HEK293 (cell line): ENCODE results near the gene ABL2.

Source experiments
- ZNF121 ChIP-seq: fragments of 450-650 bp; formaldehyde crosslinking; IDR thresholded peaks from 2 replicates; pipeline ENCODE4 v1.5.1; 2016; ENCODE audit warnings: missing biosample characterization, missing genetic modification characterization
- ZNF274 ChIP-seq, 2 experiments: fragments of 200-500 bp in 1 of 2; fragments of 450-650 bp in 1 of 2; sonication (Bioruptor generic) in 1 of 2; formaldehyde crosslinking in 1 of 2; IDR thresholded peaks; 2 replicates each; pipeline versions ENCODE4 v1.5.1 to v1.6.1; 2014 to 2016; ENCODE audit warnings: borderline replicate concordance in 1 of 2, inconsistent platforms in 1 of 2, low read length in 1 of 2, missing biosample characterization in 1 of 2, missing genetic modification characterization in 1 of 2
- ZNF776 ChIP-seq: fragments of 450-650 bp; formaldehyde crosslinking; IDR thresholded peaks from 2 replicates; pipeline ENCODE4 v1.5.0; 2017; ENCODE audit warnings: missing biosample characterization, missing genetic modification characterization, borderline replicate concordance
- ZNF791 ChIP-seq: fragments of 450-650 bp; formaldehyde crosslinking; IDR thresholded peaks from 2 replicates; pipeline ENCODE4 v1.5.1; 2016; ENCODE audit warnings: missing biosample characterization, missing genetic modification characterization
- TF ChIP-seq, protein P1 (sequence below): fragments of 450-650 bp; formaldehyde crosslinking; IDR thresholded peaks from 2 replicates; pipeline ENCODE4 v1.5.1; 2016; ENCODE audit warnings: missing biosample characterization, missing genetic modification characterization

GRCh38 chr1:179107706-179108629 is 121.5 kb downstream of the ABL2 start:
- no peak for TF ChIP-seq ZNF776 (tag by site-specific recombination)
- TF ChIP-seq, protein P1, sequence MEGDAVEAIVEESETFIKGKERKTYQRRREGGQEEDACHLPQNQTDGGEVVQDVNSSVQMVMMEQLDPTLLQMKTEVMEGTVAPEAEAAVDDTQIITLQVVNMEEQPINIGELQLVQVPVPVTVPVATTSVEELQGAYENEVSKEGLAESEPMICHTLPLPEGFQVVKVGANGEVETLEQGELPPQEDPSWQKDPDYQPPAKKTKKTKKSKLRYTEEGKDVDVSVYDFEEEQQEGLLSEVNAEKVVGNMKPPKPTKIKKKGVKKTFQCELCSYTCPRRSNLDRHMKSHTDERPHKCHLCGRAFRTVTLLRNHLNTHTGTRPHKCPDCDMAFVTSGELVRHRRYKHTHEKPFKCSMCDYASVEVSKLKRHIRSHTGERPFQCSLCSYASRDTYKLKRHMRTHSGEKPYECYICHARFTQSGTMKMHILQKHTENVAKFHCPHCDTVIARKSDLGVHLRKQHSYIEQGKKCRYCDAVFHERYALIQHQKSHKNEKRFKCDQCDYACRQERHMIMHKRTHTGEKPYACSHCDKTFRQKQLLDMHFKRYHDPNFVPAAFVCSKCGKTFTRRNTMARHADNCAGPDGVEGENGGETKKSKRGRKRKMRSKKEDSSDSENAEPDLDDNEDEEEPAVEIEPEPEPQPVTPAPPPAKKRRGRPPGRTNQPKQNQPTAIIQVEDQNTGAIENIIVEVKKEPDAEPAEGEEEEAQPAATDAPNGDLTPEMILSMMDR (tag by site-specific recombination): no peak
- no peak for TF ChIP-seq ZNF791
- no peak for TF ChIP-seq ZNF121 (tag by site-specific recombination)
- no peak for TF ChIP-seq ZNF274 (IDR thresholded peaks at IDR 0.05; ENCODE audit: low read length)
- TF ChIP-seq ZNF274 (tag by site-specific recombination; IDR thresholded peaks at IDR 0.05; ENCODE audit: borderline replicate concordance): no peak
